Karpas-422 (cell line): ENCODE results near the gene DNAJA4. TPM values are rescaled to one million over a fixed set of nuclear protein-coding genes. Genes with fewer than 3 reads are reported as not detected.

Experiments used
- DNase-seq: peaks from one replicate; pipeline ENCODE4 v3.0.0-alpha.2; 2015
- H2AFZ ChIP-seq: fragments of 200-600 bp; sonication (generic); 2 replicates; pipeline ENCODE4 v1.6.1; 2014; ENCODE audit warnings: antibody characterized with exemption, low read length, mixed read lengths
- H3K27ac ChIP-seq: fragments of 200-600 bp; sonication (generic); 2 replicates; pipeline ENCODE4 v1.5.1; 2014; ENCODE audit warnings: mild to moderate bottlenecking, low read length, moderate library complexity
- H3K27me3 ChIP-seq: fragments of 200-600 bp; sonication (generic); 2 replicates; pipeline ENCODE4 v1.6.1; 2014; ENCODE audit warnings: low read length, mixed read lengths
- H3K36me3 ChIP-seq: fragments of 200-600 bp; sonication (generic); 2 replicates; pipeline ENCODE4 v1.6.1; 2014; ENCODE audit warnings: low read length, mixed read lengths; ENCODE audit not compliant: insufficient read depth
- H3K4me1 ChIP-seq: fragments of 200-600 bp; sonication (generic); 2 replicates; pipeline ENCODE4 v1.6.1; 2014; ENCODE audit warnings: mild to moderate bottlenecking, low read length, mixed read lengths
- H3K4me2 ChIP-seq: fragments of 200-600 bp; sonication (generic); 2 replicates; pipeline ENCODE4 v1.6.1; 2014; ENCODE audit warnings: low read length, low read depth, mild to moderate bottlenecking; ENCODE audit not compliant: poor library complexity, severe bottlenecking
- H3K4me3 ChIP-seq: fragments of 200-600 bp; sonication (generic); 2 replicates; pipeline ENCODE4 v1.5.1; 2014; ENCODE audit warnings: mild to moderate bottlenecking, antibody characterized with exemption, low read length, mixed read lengths
- H3K79me2 ChIP-seq: fragments of 200-600 bp; sonication (generic); 2 replicates; pipeline ENCODE4 v1.6.1; 2014; ENCODE audit warnings: mild to moderate bottlenecking, low read length, mixed read lengths
- H3K9ac ChIP-seq: fragments of 200-600 bp; sonication (generic); 2 replicates; pipeline ENCODE4 v1.6.0; 2014; ENCODE audit warnings: low read length
- H3K9me2 ChIP-seq: fragments of 200-600 bp; sonication (generic), shearing (Covaris generic); replicated peaks from 2 replicates; pipeline ENCODE4 v1.6.0; 2014; ENCODE audit warnings: mild to moderate bottlenecking, low read length, moderate library complexity; ENCODE audit not compliant: insufficient read depth
- H3K9me3 ChIP-seq: fragments of 300-700, 200-600 bp; sonication (generic); 2 replicates; pipeline ENCODE4 v1.6.1; 2014; ENCODE audit warnings: low read length, mixed read lengths
- H4K20me1 ChIP-seq: fragments of 200-600 bp; sonication (generic); 2 replicates; pipeline ENCODE4 v1.6.1; 2014; ENCODE audit warnings: mild to moderate bottlenecking, antibody characterized with exemption, low read length, low read depth; ENCODE audit not compliant: insufficient read depth
- total RNA-seq: library from RNA; depleted of rRNA; stranded (reverse); fragments of >200 nt; shearing (Covaris generic); gene quantifications from 2 replicates; pipeline ENCODE4 v1.2.3, GENCODE V29; 2014; ENCODE audit warnings: low replicate concordance

Gene DNAJA4
- total RNA-seq, 1 experiment from 2014 or later, result not detected

GRCh38 chr15:78249131-78249530, 15.2 kb upstream of the DNAJA4 start:
- Histone ChIP-seq H3K4me1 (no peaks in the 10 kb centered on the region), H3K36me3 (no peaks in the 10 kb centered on the region), H3K9me2 (no peaks in the 10 kb centered on the region), H4K20me1 (no peaks in the 10 kb centered on the region), H3K9ac (no peak overlapping the region), H3K4me3 (no peak overlapping the region), H3K4me2 (no peak overlapping the region), H3K27me3 (no peaks in the 10 kb centered on the region), H2AFZ (no peak overlapping the region), H3K79me2 (no peaks in the 10 kb centered on the region), H3K27ac (no peak overlapping the region), H3K9me3 (no peaks in the 10 kb centered on the region)
- DNase-seq, result no peak

- Histone ChIP-seq H3K4me3 (no peak overlapping the region), H3K79me2 (no peaks in the 10 kb centered on the region), H3K27me3 (no peaks in the 10 kb centered on the region), H3K4me1 (no peaks in the 10 kb centered on the region), H3K9me3 (no peaks in the 10 kb centered on the region), H3K27ac (no peak overlapping the region), H2AFZ (no peak overlapping the region), H3K9ac (no peak overlapping the region), H3K36me3 (no peaks in the 10 kb centered on the region), H4K20me1 (no peaks in the 10 kb centered on the region), H3K4me2 (no peak overlapping the region), H3K9me2 (no peaks in the 10 kb centered on the region)
- DNase-seq, result no peak
These were observed 13.2 kb upstream of the DNAJA4 start for GRCh38 chr15:78251136-78251535.

- H2AFZ ChIP-seq, result no peak overlapping the region
- H3K79me2 ChIP-seq, result no peaks in the 10 kb centered on the region
- H3K4me3 ChIP-seq, result no peak overlapping the region
- no peak overlapping the region for H3K4me2 ChIP-seq
- H3K27ac ChIP-seq, result no peak overlapping the region
- no peak for DNase-seq
- no peaks in the 10 kb centered on the region for H3K4me1 ChIP-seq
- no peaks in the 10 kb centered on the region for H3K9me2 ChIP-seq
- no peak overlapping the region for H3K9ac ChIP-seq
- no peaks in the 10 kb centered on the region for H3K9me3 ChIP-seq
- no peaks in the 10 kb centered on the region for H4K20me1 ChIP-seq
- H3K36me3 ChIP-seq, result no peaks in the 10 kb centered on the region
- H3K27me3 ChIP-seq, result no peaks in the 10 kb centered on the region
These were observed 8.8 kb upstream of the DNAJA4 start for GRCh38 chr15:78255421-78256043.

GRCh38 chr15:78256044-78256437, 8.3 kb upstream of the DNAJA4 start:
- Histone ChIP-seq H3K9me2 (no peaks in the 10 kb centered on the region), H3K4me3 (no peak overlapping the region), H3K4me2 (no peak overlapping the region), H3K36me3 (no peaks in the 10 kb centered on the region), H3K9ac (no peak overlapping the region), H2AFZ (no peak overlapping the region), H3K9me3 (no peaks in the 10 kb centered on the region), H3K79me2 (no peaks in the 10 kb centered on the region), H4K20me1 (no peaks in the 10 kb centered on the region), H3K27ac (no peak overlapping the region), H3K27me3 (no peaks in the 10 kb centered on the region), H3K4me1 (no peaks in the 10 kb centered on the region)
- DNase-seq, result no peak

GRCh38 chr15:78257681-78258080, 6.7 kb upstream of the DNAJA4 start:
- Histone ChIP-seq H3K27ac (no peak overlapping the region), H3K9me3 (no peaks in the 10 kb centered on the region), H3K9me2 (no peaks in the 10 kb centered on the region), H2AFZ (no peak overlapping the region), H3K9ac (no peak overlapping the region), H3K4me3 (no peak overlapping the region), H4K20me1 (no peaks in the 10 kb centered on the region), H3K27me3 (no peaks in the 10 kb centered on the region), H3K79me2 (no peaks in the 10 kb centered on the region), H3K4me1 (no peaks in the 10 kb centered on the region), H3K4me2 (no peak overlapping the region), H3K36me3 (no peaks in the 10 kb centered on the region)
- DNase-seq, result no peak

- Histone ChIP-seq H3K9me2 (no peaks in the 10 kb centered on the region), H3K4me1 (no peaks in the 10 kb centered on the region), H3K9ac (no peak overlapping the region)
These were observed 5.1 kb upstream of the DNAJA4 start for GRCh38 chr15:78259232-78259631.

GRCh38 chr15:78260489-78260888, 3.9 kb upstream of the DNAJA4 start:
- H3K27ac ChIP-seq, result no peak overlapping the region
- no peak for DNase-seq
- H3K79me2 ChIP-seq, result no peaks in the 10 kb centered on the region
- no peak overlapping the region for H2AFZ ChIP-seq
- H3K9me2 ChIP-seq, result no peaks in the 10 kb centered on the region
- H3K36me3 ChIP-seq, result no peaks in the 10 kb centered on the region
- H3K9me3 ChIP-seq, result no peaks in the 10 kb centered on the region
- H3K9ac ChIP-seq, result no peak overlapping the region
- no peaks in the 10 kb centered on the region for H3K4me1 ChIP-seq
- no peaks in the 10 kb centered on the region for H4K20me1 ChIP-seq
- H3K27me3 ChIP-seq, result no peaks in the 10 kb centered on the region
- H3K4me2 ChIP-seq, result no peak overlapping the region
- no peak overlapping the region for H3K4me3 ChIP-seq

More at GRCh38 chr15:78259232-78259631, 5.1 kb upstream of the DNAJA4 start:
- Histone ChIP-seq H3K27me3 (no peaks in the 10 kb centered on the region), H4K20me1 (no peaks in the 10 kb centered on the region), H3K79me2 (no peaks in the 10 kb centered on the region), H3K36me3 (no peaks in the 10 kb centered on the region), H3K4me2 (no peak overlapping the region), H3K4me3 (no peak overlapping the region), H3K27ac (no peak overlapping the region), H2AFZ (no peak overlapping the region), H3K9me3 (no peaks in the 10 kb centered on the region)
- DNase-seq, result no peak

GRCh38 chr15:78261062-78261461, 3.3 kb upstream of the DNAJA4 start:
- no peaks in the 10 kb centered on the region for H3K36me3 ChIP-seq

More at GRCh38 chr15:78261062-78261461, 3.3 kb upstream of the DNAJA4 start:
- Histone ChIP-seq H3K9ac (no peak overlapping the region), H3K9me3 (no peaks in the 10 kb centered on the region), H2AFZ (no peak overlapping the region), H3K4me1 (no peaks in the 10 kb centered on the region), H3K4me2 (no peak overlapping the region), H3K79me2 (no peaks in the 10 kb centered on the region), H3K4me3 (no peak overlapping the region), H3K27ac (no peak overlapping the region), H4K20me1 (no peaks in the 10 kb centered on the region), H3K27me3 (no peaks in the 10 kb centered on the region), H3K9me2 (no peaks in the 10 kb centered on the region)
- DNase-seq, result no peak
